MM.1S (cell line): Measurements from ENCODE around the gene TRAP1.

Source experiments
- DNase-seq: peaks from one replicate; pipeline ENCODE4 v3.0.0-alpha.2; 2015
- H2AFZ ChIP-seq: fragments of 300-600 bp; sonication (generic); 2 replicates; pipeline ENCODE4 v1.6.0; 2016; ENCODE audit warnings: antibody characterized with exemption, low read length
- H3F3A ChIP-seq: fragments of 300-600 bp; sonication (generic); 2 replicates; pipeline ENCODE4 v1.6.1; 2016; ENCODE audit warnings: mild to moderate bottlenecking, antibody characterized with exemption, low read length, moderate library complexity, mixed read lengths; ENCODE audit not compliant: insufficient read depth
- H3K27ac ChIP-seq: fragments of 300-600 bp; sonication (generic); 2 replicates; pipeline ENCODE4 v1.5.1; 2016; ENCODE audit warnings: mild to moderate bottlenecking, low read length
- H3K27me3 ChIP-seq: fragments of 300-600 bp; sonication (generic); replicated peaks from 2 replicates; pipeline ENCODE4 v1.6.0; 2016; ENCODE audit warnings: low read length; ENCODE audit not compliant: insufficient read depth
- H3K36me3 ChIP-seq: fragments of 300-600 bp; sonication (generic); replicated peaks from 2 replicates; pipeline ENCODE4 v1.6.1; 2016; ENCODE audit warnings: mild to moderate bottlenecking, low read length, mixed read lengths; ENCODE audit not compliant: insufficient read depth
- H3K4me1 ChIP-seq: fragments of 300-600 bp; sonication (generic); 2 replicates; pipeline ENCODE4 v1.6.1; 2016; ENCODE audit warnings: low read length, mixed read lengths
- H3K4me2 ChIP-seq: fragments of 300-600 bp; sonication (generic); 2 replicates; pipeline ENCODE4 v1.6.0; 2016; ENCODE audit warnings: low read depth, low read length
- H3K4me3 ChIP-seq: fragments of 300-600 bp; sonication (generic); 2 replicates; pipeline ENCODE4 v1.5.1; 2016; ENCODE audit warnings: low read length, mixed read lengths
- H3K79me2 ChIP-seq: fragments of 300-600 bp; sonication (generic); 2 replicates; pipeline ENCODE4 v1.6.1; 2016; ENCODE audit warnings: mixed run types, low read length, mixed read lengths
- H3K9ac ChIP-seq: fragments of 300-600 bp; sonication (generic); 2 replicates; pipeline ENCODE4 v1.6.1; 2016; ENCODE audit warnings: low read length, mixed read lengths
- H3K9me2 ChIP-seq: fragments of 300-600 bp; sonication (generic); replicated peaks from 2 replicates; pipeline ENCODE4 v1.6.1; 2016; ENCODE audit warnings: mild to moderate bottlenecking, low read length, mixed read lengths; ENCODE audit not compliant: insufficient read depth
- H3K9me3 ChIP-seq: fragments of 300-600 bp; sonication (generic); replicated peaks from 2 replicates; pipeline ENCODE4 v1.6.1; 2016; ENCODE audit warnings: mild to moderate bottlenecking, low read length, mixed read lengths; ENCODE audit not compliant: insufficient read depth
- H4K20me1 ChIP-seq: fragments of 300-600 bp; sonication (generic); 2 replicates; pipeline ENCODE4 v1.6.1; 2016; ENCODE audit warnings: mild to moderate bottlenecking, low read length, moderate library complexity, mixed read lengths; ENCODE audit not compliant: insufficient read depth
- EZH2 ChIP-seq: fragments of 300-600 bp; sonication (generic); optimal IDR thresholded peaks from 2 replicates; pipeline ENCODE3; 2017; ENCODE audit warnings: low read depth, mild to moderate bottlenecking, antibody characterized with exemption, low read length, mixed read lengths
- EZH2phosphoT487 ChIP-seq: fragments of 300-600 bp; sonication (generic); IDR thresholded peaks from 2 replicates; pipeline ENCODE4 v1.6.1; 2018; ENCODE audit warnings: antibody characterized with exemption, low read length
- TF ChIP-seq, protein P1 (sequence below): fragments of 300-600 bp; sonication (generic); IDR thresholded peaks from 2 replicates; pipeline ENCODE4 v1.5.1; 2016; ENCODE audit warnings: antibody characterized with exemption, low read length, mixed read lengths

TRAP1 gene

DNA sequence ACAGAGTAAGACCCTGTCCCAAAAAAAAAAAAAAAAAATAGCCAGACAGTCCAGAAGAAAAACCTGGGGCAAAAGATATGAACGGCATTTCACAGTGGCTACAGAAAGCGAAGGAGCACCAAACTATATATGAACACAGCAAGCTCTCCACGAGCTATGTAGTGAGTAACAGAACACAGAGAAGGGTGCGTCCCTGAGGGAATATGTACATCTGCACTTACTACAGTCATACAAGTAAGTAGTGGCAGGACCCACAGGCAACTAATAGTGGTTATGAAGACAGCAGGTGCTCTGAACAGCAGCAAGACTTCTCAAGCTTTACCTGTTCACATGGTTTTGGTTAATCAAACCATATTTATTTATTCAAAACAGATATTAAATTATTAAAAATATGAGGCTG lies 15.8 kb downstream of the TRAP1 start:
- H3K36me3 ChIP-seq: no peaks in the 10 kb centered on the region
- H3K27me3 ChIP-seq: no peaks in the 10 kb centered on the region
- no peaks in the 10 kb centered on the region for H3K4me1 ChIP-seq
- no peaks in the 10 kb centered on the region for H3K9me3 ChIP-seq
- no peak overlapping the region for H3K9ac ChIP-seq
- no peaks in the 10 kb centered on the region for H3F3A ChIP-seq
- no peaks in the 10 kb centered on the region for H3K9me2 ChIP-seq
- no peak for DNase-seq
- TF ChIP-seq EZH2phosphoT487 (no peak), EZH2 (no peak)
- TF ChIP-seq, protein P1, sequence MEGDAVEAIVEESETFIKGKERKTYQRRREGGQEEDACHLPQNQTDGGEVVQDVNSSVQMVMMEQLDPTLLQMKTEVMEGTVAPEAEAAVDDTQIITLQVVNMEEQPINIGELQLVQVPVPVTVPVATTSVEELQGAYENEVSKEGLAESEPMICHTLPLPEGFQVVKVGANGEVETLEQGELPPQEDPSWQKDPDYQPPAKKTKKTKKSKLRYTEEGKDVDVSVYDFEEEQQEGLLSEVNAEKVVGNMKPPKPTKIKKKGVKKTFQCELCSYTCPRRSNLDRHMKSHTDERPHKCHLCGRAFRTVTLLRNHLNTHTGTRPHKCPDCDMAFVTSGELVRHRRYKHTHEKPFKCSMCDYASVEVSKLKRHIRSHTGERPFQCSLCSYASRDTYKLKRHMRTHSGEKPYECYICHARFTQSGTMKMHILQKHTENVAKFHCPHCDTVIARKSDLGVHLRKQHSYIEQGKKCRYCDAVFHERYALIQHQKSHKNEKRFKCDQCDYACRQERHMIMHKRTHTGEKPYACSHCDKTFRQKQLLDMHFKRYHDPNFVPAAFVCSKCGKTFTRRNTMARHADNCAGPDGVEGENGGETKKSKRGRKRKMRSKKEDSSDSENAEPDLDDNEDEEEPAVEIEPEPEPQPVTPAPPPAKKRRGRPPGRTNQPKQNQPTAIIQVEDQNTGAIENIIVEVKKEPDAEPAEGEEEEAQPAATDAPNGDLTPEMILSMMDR: no peak
- H3K4me3 ChIP-seq: no peak overlapping the region
- no peaks in the 10 kb centered on the region for H4K20me1 ChIP-seq
- H3K27ac ChIP-seq: no peak overlapping the region
- no peak overlapping the region for H2AFZ ChIP-seq
- H3K4me2 ChIP-seq: no peak overlapping the region
- peaks cover 31% of the 10 kb centered on the region for H3K79me2 ChIP-seq

DNA sequence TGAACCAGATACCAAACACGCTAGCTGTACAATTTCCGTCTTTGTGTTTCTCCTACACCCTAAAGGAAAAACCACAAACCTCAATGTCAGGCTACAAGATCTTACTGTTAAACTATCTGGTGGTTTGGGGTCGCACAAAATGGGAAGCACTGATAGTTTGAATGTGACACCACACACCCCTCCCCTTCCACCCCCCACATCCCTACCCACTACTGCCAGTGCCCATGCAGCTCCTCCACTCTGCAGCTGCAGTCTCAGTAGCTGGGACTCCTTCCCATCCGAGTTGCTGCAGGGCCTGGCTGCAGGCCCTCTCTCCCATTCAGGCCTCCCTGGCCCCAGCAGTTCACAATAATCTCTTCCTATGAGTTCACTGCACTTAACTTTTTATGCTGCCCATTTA lies 18.4 kb downstream of the TRAP1 start:
- no peaks in the 10 kb centered on the region for H3F3A ChIP-seq
- no peaks in the 10 kb centered on the region for H3K9me3 ChIP-seq
- TF ChIP-seq EZH2phosphoT487 (no peak), EZH2 (no peak)
- DNase-seq: no peak
- H3K9ac ChIP-seq: no peak overlapping the region
- no peak overlapping the region for H3K4me2 ChIP-seq
- no peak overlapping the region for H3K27ac ChIP-seq
- H3K9me2 ChIP-seq: no peaks in the 10 kb centered on the region
- no peak overlapping the region for H2AFZ ChIP-seq
- H4K20me1 ChIP-seq: no peaks in the 10 kb centered on the region
- H3K79me2 ChIP-seq: peaks cover 40% of the 10 kb centered on the region
- no peak overlapping the region for H3K4me3 ChIP-seq
- H3K27me3 ChIP-seq: no peaks in the 10 kb centered on the region
- no peaks in the 10 kb centered on the region for H3K36me3 ChIP-seq
- H3K4me1 ChIP-seq: no peaks in the 10 kb centered on the region

DNA sequence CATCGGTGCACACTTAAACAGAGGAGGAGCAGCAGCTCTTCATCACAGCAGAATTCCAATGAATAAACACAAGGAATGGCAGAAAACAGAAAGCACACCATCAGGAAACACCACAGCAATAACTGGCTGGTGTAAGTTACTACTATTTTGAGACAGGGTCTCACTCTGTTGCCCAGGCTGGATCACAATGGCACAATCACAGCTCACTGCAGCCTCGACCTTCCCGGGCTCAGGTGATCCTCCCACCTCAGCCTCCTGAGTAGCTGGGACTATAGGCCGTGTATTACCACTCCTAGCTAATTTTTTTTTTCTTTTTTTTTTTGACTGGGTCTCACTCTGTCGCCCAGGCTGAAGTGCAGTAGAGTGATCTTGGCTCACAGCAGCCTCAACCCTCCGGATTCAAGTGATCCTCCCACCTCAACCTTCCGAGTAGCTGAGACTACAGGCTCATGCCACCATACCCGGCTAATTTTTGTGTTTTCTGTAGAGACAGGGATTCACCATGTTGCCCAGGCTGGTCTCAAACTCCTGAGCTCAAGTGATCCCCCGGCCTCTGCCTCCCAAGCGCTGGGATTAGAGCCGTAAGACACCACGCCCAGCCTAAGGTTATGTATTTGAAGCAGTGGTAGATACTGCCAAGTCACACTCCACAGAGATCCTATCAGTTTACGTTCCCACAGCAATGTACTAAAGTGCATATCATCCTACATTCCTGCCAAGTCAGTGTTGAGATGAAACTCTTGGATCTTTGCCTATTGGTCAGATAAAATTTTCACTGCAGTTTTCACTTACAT lies 20.7 kb downstream of the TRAP1 start:
- Histone ChIP-seq H3K27me3 (no peaks in the 10 kb centered on the region), H3K9ac (no peak overlapping the region), H3K4me3 (no peak overlapping the region), H3F3A (no peaks in the 10 kb centered on the region), H3K9me2 (no peaks in the 10 kb centered on the region), H3K9me3 (no peaks in the 10 kb centered on the region), H2AFZ (no peak overlapping the region), H3K27ac (no peak overlapping the region), H3K36me3 (no peaks in the 10 kb centered on the region), H3K4me2 (no peak overlapping the region), H4K20me1 (no peaks in the 10 kb centered on the region), H3K4me1 (no peaks in the 10 kb centered on the region), H3K79me2 (peaks cover 28% of the 10 kb centered on the region)
- DNase-seq: no peak
- TF ChIP-seq, protein P1: no peak
- no peak for TF ChIP-seq EZH2phosphoT487
- no peak for TF ChIP-seq EZH2
